ENCODE results near the gene PPP1R2.
A peak's percentile ranks its signal among the peaks of the same experiment; 100 is the strongest.
"Not testable (repeated sequence)": the region's sequence is repeated elsewhere in the genome, so short reads cannot be mapped to it uniquely, and the experiment has no call there.

Gene PPP1R2

DNA sequence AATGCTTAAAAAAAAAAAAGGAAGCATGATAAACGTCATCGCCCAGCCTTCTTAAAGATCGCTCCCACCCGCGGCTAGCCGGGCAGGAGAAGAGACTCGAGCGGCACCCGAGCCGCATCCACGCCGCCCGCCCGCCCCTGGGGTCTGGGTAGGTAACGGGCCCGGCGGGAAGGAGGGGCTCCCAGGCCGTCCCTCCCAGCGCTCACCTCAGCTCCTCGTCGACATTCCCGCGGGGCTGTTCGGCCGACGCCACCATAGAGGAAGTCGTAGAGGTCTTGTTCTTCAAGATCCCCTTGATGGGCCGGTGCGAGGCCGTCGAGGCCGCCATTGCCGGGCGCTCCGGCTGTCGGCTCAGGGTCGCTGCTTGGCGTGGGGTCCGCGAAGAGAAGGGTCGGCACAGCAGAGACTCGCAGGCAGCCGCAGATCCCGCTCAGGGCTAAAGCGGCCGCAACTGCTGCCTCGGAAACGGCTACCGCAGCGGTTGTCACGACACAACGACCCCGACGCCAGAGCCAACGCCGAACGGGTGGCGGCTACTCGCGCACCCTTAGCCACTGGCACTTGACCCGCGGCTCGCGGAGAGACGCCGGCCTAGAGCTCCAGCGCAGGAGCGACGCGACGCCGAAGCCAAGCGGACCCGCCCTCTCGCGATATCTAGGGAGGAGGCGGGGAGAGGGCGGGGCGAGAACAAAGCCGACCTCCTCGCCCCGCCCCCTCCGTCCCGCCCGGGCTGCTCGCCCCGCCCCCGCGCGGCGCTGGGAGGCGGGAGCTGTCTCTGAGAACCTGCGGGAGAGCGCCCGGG, at the start of gene PPP1R2:
Gene PPP1R2, minus strand, starts transcription at position 628 of the 802 bp plus-strand sequence. Its CDS starts 300 bp downstream, at position 328.
- peak; percentile 99 for DNase-seq

DNA sequence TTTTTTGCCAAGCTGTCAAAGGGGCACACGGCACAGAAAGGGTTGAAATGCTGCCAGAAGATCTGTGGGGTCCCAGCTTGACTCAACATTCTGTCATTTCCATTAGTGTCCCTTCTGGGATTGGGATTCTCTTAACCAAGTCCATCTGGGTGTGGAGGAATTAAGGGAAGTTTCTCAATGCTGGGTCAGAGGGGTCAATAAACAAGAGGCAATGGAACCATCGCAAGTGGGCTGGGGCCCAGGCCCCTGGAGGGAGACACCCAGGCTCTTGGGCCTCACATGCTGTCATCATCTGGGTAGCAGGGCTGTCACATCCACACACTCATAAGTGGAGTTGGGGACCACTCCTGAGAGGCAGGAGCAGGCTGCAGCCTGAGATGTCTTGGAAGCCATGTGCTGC, 48.7 kb upstream of the PPP1R2 start:
- no peak for DNase-seq

DNA sequence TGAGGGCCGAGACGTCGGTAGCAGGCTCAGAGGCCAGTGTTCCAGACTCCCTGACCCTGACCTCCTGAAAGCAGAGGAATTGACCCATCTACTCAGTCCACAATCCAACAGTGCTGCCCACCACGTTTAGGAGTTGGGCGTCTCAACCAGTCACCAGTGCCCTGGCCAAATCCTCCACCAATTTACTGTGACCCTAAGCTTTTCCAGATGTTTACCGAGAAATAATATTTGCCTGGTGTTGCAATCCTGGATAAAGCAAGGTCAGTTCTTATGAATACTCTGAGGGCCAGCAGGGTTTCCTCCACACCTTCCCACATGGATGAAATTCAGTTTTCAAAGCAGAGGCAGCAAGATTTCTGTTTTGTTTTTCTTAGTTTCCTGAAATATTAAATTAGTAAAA, 48.1 kb upstream of the PPP1R2 start:
- DNase-seq = no peak

DNA sequence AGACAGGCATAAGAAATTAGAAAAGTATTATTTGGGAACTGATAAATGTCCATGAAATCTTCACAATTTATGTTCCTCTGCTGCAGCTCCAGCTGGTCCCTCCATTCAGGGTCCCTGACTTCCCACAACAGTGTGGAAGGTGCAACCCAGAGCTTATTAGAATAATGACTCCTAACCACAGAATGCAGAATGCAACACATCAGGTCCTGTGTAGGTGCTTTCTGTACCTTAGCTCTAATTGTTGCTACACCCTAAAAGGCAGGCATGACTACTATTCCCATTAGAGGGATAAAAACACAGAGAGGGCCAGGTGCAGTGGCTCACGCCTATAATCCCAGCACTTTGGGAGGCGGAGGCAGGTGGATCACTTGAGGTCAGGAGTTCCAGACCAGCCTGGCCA, 47.3 kb upstream of the PPP1R2 start:
- not testable (repeated sequence) for DNase-seq

DNA sequence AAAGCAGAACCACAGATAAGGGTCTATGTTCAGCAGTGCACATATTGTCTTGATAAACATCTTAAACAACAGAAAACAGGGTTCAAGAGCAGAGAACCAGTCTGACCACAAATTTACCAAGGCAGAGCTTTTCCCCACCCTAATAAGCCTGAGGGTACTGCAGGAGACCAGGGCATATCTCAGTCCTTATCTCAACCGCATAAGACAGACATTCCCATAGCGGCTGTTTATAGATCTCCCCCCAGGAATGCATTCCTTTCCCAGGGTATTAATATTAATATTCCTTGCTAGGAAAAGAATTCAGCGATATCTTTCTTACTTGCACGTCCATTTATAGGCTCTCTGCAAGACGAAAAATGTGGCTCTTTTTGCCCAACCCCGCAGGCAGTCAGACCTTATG, 46.7 kb upstream of the PPP1R2 start:
- not testable (repeated sequence) for DNase-seq

DNA sequence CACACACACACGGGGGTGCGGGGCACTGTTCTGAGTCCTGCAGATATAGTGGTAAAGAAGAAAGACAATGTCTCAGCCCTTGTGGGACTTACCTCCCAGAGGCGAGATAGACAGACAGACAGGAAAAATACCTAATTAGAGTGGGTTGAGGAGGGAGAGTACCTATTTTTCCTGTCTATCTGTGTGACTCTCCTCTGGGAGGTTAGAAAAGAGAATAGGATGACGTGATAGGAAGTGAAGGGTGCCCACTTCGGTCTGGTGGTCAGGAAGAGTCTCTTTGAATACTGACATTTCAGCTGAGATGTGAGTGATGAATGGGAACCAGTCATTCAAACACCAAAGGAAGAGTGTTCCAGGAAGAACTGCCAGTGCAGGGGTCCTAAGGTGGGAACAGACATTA, 44.7 kb upstream of the PPP1R2 start:
- DNase-seq = no peak

DNA sequence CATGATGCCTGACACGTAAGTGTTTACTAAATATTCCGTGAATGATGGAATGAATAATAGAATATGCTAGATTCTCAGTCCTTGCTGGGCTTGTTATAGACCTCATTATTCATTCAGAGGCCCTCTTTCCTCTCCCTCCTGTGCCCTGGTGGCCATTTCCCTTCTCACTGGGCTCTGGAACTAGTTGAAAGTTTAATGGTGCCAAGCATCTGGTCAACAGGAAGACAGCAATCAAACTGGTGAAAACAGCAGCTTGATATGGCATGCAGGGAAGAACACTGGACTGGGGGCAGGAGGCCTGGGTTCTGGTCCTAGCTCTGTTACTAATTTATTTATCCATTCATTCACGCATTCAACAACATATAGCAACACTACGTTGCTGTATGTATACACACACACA, 44.3 kb upstream of the PPP1R2 start:
- DNase-seq = no peak

DNA sequence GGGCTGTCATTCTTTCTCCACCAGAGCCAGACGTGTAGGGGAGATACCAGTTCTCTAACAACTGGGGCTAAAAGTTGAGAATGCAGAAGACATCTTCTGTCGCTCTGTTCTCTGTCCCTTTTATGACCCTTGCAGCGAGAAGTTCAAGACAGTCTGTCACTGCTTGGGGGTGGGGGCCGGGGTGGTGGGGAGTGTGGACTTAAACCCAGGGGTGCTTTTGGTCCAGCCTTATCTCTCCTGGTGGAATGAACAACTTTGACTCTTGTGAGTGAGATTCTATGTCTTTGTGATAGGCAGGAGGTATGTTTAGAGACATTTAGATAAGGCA, 41.4 kb upstream of the PPP1R2 start:
- no peak for DNase-seq

DNA sequence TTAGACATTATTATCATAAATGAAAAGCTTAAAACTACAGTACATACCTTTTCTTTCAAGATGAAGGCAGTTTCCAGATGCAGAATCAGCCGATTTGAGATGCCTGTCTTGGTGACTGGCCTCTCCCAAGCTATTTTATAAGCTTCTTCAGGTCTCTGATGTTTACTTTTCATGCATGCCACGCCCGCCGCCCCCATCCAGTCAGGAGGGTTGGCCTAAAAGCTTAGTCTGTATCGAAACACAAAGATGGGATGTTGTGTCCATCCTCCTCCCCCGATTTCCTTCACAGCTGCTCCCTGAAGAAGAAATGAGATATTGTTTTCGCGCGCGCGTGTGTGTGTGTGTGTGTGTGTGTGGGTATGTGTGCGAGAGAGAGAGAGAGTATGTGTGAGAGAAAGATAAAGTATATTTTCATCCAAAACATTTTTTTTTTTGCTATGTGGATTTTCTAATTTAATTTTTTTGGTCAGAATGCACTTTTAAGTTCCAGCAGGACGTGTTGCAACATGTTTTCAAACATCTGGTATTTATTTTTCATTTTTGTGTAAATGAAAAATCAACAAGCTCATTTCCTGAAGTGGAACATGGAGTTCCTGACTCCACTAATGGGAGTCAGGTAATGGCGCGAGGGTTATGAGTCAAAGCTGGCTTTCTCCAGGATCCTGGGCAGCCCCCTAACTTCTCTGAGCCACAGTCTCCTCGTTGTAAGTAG, 40.9 kb upstream of the PPP1R2 start, which contains the start of gene APOD:
Gene APOD, minus strand, starts transcription at position 110 of the 712 bp plus-strand sequence. CDS start 4,479 bp downstream, outside the sequence.
- no peak for DNase-seq

DNA sequence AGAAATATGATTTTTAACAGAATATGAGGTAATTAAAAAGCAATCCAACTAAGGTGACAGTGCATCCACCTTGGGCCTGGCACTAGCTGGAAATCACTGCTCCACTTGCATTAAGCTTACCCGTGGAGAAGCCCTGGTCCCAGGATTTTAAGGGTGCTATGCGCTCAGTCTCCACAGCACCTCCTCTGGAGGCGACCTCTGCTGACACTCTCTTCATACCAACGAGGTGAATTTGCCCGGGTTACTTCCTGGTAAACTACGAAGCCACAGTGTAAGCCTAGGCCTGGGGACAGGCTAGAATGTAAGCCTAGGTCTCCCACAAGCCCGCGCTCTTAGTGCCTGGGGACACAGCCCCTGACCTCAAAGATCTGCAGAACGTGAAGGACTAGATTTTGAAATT, 39.8 kb upstream of the PPP1R2 start:
- no peak for DNase-seq

DNA sequence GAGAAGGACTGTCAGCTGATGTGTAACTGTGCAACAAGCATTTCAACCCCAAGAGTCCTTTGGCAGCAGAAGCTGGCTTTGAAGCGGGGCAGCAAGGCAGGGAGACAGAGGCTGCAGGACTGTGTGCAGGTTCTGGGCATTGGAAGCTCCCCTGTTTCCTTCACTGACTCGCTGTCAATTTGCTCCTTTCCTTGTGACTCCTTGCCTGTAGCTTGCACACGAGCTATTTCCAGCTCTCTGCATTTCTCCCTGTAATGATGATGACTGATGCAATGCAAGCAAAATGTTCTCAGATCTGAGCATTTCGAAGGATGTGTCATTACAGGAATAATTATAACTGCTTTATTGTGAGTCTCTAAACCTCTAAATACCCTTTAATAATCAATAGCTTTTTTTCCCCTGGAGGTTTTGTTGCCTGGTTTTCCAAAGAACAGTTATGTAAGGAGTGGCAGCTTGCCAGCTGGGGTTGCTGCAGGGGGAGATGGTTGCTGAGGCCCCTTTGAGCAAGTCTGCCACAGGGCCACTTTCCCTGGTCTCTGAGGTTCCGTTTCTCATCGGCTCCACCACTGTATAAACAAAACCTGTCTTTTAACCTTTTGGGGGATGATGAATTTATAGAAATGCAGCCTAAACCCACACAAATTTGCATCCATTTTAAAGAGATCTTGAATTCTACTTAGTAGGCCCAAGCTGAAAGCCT, 37.8 kb upstream of the PPP1R2 start:
- no peak for DNase-seq

DNA sequence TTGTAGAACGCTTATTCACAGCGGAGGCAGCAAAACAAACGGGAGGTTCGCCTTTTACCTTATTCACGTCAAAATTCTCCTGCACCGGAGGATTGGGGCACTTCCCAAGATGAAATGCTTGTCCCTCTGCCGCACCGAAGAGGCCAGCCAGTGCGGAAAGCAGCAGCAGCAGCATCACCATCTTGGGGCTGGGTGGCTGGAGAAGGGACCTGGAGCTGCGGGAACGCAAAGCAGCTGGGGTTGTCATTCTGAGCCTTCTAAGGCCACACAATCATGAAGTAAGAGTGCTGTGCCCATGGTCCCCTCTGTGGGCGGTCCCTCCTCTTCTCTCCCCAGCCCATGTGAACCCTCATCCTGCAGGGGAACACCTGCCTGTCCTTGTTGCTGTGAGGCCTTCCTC, 36.2 kb upstream of the PPP1R2 start:
- no peak for DNase-seq

DNA sequence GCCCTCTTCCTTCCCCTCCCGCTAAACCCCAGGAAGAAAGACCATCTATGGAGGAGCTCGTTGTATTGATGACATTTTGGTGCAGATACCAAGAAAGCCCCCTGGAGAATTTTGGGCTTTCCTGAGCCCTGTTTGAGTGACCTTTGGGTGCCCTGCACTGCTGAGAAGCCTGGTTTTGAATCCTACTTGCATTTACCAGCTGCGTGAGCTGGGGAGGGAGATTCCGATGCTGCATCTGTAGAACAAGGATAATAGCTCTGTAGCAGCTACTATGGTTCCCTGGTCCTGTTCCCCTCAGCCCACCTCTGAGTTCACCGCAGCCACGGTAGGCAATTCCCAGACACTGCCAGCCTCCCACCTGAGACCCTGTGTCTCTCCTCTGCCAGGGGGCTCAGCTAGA, 35.4 kb upstream of the PPP1R2 start:
- DNase-seq = no peak

DNA sequence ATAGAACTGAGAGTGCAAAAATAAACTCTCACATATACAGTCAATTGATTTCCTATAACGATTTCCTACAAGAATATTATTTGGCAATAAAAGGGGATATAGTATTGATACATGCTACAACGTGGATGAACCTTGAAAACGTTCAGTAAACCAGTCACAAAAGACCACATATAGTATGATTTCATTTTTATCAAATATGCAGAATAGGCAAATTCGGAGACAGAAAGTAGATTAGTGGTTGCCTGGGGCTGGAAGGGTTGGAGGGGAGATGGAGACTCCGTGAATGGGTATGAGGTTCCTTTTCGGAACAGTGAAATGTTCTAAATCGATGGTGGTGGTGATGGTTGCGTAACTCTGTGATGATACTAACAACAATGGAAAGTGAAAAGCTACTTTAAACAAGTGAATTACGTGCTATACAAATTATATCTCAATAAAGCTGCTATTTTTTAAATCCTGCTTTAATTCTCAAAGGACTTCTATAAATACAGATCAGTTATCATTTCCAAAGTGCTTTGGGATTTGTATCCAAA, 34.6 kb upstream of the PPP1R2 start:
- no peak for DNase-seq

DNA sequence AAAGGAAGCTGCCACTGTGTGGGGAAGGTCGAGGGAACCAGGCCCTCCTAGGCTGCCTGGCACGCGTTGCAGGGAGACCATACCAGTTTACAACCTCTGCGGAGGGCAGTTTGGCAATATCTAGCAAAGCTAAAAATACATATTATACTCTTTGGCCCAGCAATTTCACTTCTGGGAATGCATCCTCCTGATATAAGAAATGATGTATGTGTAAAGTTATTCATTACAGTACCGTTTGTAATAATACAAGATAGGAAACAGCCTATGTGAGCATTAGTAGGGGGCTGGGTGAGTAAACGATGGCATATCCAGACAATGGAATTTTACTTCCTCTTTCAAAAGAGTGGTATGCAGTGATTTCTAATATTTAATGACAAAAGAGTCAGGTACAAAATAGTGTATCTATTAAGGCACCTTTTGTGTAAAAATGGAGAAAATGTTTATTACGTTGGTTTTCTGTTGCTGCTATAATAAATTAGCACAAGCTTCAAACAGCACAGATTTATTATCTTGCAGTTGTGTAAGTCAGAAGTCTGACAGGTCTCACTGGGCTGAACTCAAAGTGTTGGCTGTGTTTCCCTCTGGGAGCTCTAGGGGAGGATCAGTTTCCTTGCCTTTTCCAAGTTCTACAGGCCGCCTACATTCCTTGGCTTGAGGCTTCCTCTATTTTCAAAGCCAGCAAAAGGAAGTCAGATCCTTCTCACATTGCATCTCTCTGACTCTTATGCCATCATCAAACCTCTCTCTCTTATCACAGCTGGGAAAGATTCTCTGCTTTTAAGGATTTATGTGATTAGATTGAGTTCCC, 31.6 kb upstream of the PPP1R2 start:
- DNase-seq = no peak

DNA sequence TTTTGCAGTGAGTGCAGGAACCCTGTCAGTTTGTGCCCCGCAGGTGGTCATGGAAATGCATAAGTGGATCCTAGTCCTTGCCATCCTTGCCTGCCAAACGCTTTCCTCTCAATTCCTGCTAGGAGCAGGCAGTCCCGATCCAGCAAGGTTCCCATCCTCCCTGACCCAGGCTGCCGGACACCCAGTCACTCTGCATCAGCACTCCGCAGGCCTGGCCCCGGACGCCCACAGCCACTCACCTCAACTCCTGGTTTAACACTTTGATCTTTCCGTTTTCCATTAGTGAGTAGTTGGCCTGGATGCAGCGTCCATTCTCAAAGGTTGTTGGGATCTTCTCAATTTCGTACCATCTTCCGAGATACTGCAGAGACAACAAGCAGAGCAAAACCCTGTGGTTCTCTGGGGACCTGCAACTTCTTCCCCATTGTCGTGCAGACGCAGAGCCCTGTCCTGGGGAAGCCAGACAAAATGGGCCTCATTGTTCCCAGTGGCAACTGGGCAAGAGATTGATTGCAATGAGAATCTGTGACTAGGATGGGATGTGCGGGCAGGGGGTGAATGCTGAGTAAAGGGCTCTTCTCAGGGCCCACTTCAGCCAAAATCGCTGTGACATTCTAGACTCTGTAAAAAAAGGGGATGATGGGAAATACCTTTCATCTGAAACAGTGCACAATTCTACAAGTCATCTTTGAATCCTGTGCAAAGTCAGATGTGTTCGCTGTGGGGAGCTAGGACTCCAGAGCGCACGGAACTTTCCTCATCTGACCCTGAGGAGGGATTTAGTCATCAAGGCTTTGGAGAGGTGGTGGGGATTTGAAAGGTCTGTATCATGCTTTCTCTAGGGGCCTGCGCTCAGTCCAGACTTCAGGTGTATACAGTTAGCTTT, 30.7 kb upstream of the PPP1R2 start:
- DNase-seq = no peak

DNA sequence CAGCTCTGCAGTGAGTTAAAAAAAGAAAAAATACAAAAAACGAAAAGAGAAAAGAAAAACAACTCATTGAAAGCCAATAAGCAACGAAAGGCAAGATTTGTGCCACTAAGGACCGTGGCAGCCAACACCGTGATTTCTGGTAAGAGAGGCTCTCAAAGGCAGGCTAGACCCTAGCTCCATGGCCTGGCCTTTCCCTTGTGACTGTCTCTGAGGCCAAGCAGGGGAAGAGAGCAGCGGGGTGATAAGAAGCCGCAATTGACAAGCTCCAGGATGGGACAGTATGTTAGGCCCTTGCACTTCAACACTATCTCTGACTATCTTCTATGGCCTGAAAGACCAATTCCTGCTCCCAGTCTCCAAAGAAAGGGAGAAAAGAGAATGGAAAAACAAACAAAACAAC, 28.2 kb upstream of the PPP1R2 start:
- DNase-seq = no peak

DNA sequence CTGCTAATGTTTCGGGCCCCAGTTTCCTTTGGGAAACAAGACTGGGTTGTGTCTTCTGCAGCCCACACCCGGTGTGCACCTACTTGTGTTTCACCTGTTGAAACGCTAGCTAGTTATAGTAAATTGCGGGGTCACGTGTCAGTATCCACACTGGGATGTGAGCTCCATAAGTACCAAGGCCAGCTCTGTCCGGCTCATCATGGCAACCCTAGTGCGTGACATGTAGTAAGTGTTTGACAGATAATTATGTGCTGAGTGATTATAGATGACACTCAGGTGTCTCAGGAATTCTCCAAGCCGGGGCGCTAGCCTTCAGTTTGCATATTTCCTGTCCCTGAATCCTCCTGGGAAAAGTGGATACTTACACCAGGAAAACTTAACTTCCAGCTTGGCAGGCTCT, 27.8 kb upstream of the PPP1R2 start:
- DNase-seq = no peak

DNA sequence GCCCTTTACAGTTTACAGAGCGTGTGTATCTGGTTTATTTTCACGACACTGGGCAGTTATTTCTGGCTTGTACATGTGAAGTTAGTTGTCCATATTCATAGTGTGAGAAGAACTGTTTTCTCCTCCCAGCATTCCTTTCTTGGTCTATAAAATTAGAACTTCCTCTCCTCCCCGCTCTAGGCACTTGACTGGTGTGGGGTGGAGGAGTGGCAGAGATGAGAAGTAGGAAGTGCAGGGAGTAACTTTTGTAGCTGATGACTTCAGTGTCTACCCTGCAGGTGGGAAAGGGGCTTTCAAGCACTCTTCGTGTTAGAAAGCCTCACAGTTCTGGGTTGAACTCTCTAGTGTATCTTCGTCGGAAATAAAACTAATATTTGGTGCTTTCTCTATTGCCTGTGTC, 27.2 kb upstream of the PPP1R2 start:
- DNase-seq = no peak

DNA sequence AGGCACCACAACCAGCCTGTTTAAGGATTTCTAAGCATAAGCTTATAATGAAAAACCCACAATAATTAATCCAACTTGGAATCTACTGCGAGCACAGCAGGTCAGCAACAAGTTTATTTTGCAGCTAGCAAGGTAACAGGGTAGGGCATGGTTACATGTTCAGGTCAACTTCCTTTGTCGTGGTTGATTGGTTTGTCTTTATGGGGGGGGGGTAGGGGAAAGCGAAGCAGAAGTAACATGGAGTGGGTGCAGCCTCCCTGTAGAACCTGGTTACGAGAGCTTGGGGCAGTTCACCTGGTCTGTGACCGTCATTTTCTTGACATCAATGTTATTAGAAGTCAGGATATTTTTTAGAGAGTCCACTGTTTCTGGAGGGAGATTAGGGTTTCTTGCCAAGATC, 25.5 kb upstream of the PPP1R2 start:
- no peak for DNase-seq

DNA sequence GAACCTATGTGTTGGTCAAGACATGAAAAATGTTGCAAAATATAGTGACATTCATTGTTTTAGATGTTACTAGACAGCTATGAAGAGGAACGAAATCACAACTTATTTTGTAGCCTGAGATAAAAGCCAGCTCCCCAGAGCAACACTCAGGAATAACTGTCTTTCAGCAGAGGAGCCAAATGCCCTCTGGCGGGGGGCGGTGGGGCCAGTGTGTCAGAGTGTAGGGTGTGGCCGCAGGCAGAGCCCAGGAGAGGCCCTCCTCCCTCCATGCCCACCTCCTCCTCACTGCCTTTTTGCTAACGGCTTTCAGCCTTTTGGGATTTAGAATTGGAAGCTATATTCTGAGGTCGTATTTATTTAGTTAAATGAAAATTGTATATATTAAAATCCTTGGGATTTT, 23.7 kb upstream of the PPP1R2 start:
- DNase-seq = no peak

DNA sequence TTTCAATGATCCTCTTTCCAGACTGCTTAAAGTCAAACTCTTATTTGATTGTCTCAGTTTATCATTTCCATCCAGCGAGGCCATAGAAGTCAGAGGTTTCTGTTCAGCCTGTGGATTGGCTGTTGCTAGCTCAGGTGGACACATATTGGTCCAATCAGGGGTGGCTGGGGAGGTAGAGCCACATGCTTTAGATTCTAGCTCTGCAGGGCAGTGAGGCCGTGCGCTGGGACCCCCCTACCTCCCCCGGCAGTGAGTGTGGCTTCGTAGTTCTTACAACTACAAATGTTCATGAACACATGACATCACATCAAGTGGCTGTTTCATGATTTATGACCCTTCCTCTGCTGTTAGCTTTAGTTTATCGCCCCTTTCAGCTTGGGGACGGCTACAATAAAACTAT, 22.6 kb upstream of the PPP1R2 start:
- DNase-seq = no peak
